HCT116 (cell line): Measurements from ENCODE around the gene CD9.

Source experiments
- JUND ChIP-seq: IDR thresholded peaks from 2 replicates; pipeline ENCODE4 v1.6.1; 2012
- POLR2AphosphoS5 ChIP-seq: IDR thresholded peaks from 2 replicates; pipeline ENCODE4 v1.6.1; 2011; ENCODE audit warnings: mild to moderate bottlenecking, low read depth, low read length, moderate library complexity
- SIN3A ChIP-seq: IDR thresholded peaks from 2 replicates; pipeline ENCODE4 v1.6.1; 2012; ENCODE audit warnings: low read depth
- SP1 ChIP-seq: IDR thresholded peaks from 2 replicates; pipeline ENCODE4 v1.6.1; 2012; ENCODE audit warnings: low read depth
- TF ChIP-seq, protein P1 (sequence below), 3 experiments: fragments of 200-600 bp in 1 of 3; sonication (generic) in 1 of 3; IDR thresholded peaks in 2 of 3; conservative IDR thresholded peaks in 1 of 3; 2 replicates each; pipeline ENCODE4 v1.5.1; 2012 to 2017; ENCODE audit warnings: low read depth in 2 of 3, low read length in 2 of 3, antibody characterized with exemption in 1 of 3, borderline replicate concordance in 1 of 3, control low read depth in 1 of 3, mild to moderate bottlenecking in 1 of 3, mixed read lengths in 1 of 3, mixed run types in 1 of 3, moderate library complexity in 1 of 3; ENCODE audit not compliant: insufficient read depth in 1 of 3

DNA sequence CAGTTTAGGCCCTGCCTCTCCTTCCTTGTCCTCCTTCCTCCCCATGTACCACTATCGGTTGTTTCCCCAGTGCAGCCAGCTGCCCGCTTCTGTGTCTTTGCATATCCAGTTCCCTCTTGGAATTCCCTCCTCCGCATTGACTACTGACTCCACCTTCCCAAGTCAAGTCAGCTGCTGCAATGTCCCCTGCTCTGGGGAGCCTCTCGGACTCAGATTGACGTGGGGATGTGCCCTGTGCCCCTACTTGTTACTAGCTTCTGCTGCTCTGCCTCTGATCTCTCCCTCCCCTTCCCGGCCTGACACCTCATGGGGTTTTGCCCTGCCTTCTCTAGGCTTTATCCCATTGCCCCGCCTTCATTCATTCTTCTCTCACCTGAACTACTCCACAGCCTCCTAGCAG is 2.1 kb upstream of the CD9 start:
- TF ChIP-seq JUND, result no peak
- no peak for TF ChIP-seq POLR2AphosphoS5
- no peak for TF ChIP-seq SIN3A
- TF ChIP-seq SP1, result no peak
- TF ChIP-seq, protein P1, sequence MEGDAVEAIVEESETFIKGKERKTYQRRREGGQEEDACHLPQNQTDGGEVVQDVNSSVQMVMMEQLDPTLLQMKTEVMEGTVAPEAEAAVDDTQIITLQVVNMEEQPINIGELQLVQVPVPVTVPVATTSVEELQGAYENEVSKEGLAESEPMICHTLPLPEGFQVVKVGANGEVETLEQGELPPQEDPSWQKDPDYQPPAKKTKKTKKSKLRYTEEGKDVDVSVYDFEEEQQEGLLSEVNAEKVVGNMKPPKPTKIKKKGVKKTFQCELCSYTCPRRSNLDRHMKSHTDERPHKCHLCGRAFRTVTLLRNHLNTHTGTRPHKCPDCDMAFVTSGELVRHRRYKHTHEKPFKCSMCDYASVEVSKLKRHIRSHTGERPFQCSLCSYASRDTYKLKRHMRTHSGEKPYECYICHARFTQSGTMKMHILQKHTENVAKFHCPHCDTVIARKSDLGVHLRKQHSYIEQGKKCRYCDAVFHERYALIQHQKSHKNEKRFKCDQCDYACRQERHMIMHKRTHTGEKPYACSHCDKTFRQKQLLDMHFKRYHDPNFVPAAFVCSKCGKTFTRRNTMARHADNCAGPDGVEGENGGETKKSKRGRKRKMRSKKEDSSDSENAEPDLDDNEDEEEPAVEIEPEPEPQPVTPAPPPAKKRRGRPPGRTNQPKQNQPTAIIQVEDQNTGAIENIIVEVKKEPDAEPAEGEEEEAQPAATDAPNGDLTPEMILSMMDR (IDR thresholded peaks at IDR 0.05 in 2 of 3, conservative IDR thresholded peaks at IDR 0.05 in 1 of 3; ENCODE audit: borderline replicate concordance in 1 of 3, insufficient read depth in 1 of 3, low read depth in 2 of 3, low read length in 2 of 3), result no peak
